22Rv1 (cell line): Measurements from ENCODE around the gene ZNF689.

Experiments used
- H3K27ac ChIP-seq: fragments of 450-650 bp; 2 replicates; pipeline ENCODE4 v1.5.1; 2017
- ZFX ChIP-seq: fragments of 450-650 bp; IDR thresholded peaks from 2 replicates; pipeline ENCODE4 v1.6.1; 2017; ENCODE audit warnings: antibody characterized with exemption, borderline replicate concordance
- TF ChIP-seq, protein P1 (sequence below): fragments of 450-650 bp; IDR thresholded peaks from 2 replicates; pipeline ENCODE4 v1.5.1; 2017; ENCODE audit warnings: mild to moderate bottlenecking

Gene ZNF689

GRCh38 chr16:30609926-30610839 lies at the start of gene ZNF689:
ZNF689 (minus strand) TSS chr16:30610389; CDS start chr16:30610041, 348 bp downstream.
- no peak for TF ChIP-seq ZFX
- TF ChIP-seq, protein P1, sequence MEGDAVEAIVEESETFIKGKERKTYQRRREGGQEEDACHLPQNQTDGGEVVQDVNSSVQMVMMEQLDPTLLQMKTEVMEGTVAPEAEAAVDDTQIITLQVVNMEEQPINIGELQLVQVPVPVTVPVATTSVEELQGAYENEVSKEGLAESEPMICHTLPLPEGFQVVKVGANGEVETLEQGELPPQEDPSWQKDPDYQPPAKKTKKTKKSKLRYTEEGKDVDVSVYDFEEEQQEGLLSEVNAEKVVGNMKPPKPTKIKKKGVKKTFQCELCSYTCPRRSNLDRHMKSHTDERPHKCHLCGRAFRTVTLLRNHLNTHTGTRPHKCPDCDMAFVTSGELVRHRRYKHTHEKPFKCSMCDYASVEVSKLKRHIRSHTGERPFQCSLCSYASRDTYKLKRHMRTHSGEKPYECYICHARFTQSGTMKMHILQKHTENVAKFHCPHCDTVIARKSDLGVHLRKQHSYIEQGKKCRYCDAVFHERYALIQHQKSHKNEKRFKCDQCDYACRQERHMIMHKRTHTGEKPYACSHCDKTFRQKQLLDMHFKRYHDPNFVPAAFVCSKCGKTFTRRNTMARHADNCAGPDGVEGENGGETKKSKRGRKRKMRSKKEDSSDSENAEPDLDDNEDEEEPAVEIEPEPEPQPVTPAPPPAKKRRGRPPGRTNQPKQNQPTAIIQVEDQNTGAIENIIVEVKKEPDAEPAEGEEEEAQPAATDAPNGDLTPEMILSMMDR: 0 out of 2 replicates have a peak, but pooled peaks have one; percentile 14
- peak within 1 kb of the TSS; percentile 92 for H3K27ac ChIP-seq

- TF ChIP-seq, protein P1: no peak
- TF ChIP-seq ZFX: no peak
- H3K27ac ChIP-seq: peak overlapping the region; percentile 98
Measured at GRCh38 chr16:30658731-30659506, 48.7 kb upstream of the ZNF689 start.

DNA sequence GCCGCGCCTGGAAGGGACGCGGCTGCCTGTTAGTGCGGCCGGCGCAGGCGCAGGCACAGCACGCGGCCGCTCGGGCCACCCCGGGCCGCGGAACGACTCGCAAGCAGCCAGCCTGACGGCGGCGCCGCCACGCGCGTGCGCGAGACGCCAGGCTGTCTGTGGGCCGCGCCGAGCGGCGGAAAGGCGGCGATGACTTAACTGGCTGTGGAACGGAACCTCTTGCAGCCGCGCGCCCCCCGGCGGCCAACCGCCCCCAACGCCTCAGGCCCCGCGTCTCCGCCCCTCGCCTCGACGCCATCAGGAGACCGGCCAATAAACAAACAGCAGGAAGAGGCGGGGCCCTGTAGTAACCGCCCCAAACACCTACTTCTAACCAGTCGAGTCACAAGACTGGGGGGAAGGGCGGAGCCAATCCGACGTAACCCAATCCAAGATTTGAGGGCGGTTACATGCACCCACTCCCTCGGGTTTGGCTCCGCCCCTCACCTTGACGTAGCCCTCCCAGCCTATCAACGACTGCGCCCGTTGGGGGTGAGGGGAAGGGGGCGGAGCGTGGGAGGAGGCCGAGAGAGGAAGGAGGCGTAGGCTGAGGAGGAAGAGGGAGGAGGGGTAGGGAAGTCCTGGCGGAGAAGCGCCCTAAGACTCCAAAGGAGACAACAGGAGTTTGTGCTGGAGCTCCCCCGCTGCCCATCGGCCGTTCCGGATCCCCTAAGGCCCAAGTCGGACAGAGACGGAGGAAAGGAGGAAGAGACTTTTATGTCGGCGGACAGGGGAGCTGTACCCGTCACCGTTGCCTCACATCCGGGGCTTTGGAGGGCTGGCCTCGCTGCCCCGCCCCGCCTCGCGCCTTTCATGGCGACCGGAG lies 47.9 kb upstream of the ZNF689 start, which contains the start of gene FBRS:
TSS of gene FBRS (plus strand) at position 566 of the 865 bp plus-strand sequence. CDS start 1,088 bp downstream, outside the sequence.
- peak within 1 kb of the TSS; percentile 98 for H3K27ac ChIP-seq
- TF ChIP-seq, protein P1: peak; percentile 94
- no peak for TF ChIP-seq ZFX

GRCh38 chr16:30656974-30657865 lies 47.0 kb upstream of the ZNF689 start:
- TF ChIP-seq, protein P1: no peak
- no peak for TF ChIP-seq ZFX
- peak overlapping the region; percentile 98 for H3K27ac ChIP-seq

DNA sequence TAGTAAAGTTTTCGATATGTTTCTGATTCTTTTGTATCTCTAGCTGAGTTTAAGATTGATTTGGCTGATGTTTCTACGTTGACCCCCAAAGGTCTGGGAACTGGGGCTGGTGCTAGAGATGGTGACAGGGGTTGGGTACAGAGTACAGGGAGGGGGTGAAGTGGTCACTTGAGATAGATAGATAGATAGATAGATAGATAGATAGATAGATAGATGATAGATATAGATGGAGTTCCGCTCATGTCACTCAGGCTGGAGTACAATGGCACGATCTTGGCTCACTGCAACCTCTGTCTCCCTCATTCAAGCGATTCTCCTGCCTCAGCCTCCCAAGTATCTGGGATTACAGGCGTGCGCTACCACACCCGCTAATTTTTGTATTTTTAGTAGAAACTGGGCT lies 46.2 kb upstream of the ZNF689 start:
- peak overlapping the region; percentile 98 for H3K27ac ChIP-seq
- TF ChIP-seq ZFX: no peak
- TF ChIP-seq, protein P1: no peak

- TF ChIP-seq, protein P1: no peak
- no peak for TF ChIP-seq ZFX
- peak overlapping the region; percentile 98; the same call in 1 of the 2 replicates for H3K27ac ChIP-seq
Measured at GRCh38 chr16:30655815-30656347, 45.7 kb upstream of the ZNF689 start.
